Left lobe of liver (tissue), 2 donors: ENCODE results near the gene HELZ2. TPM values are rescaled to one million over a fixed set of nuclear protein-coding genes. Genes with fewer than 3 reads are reported as not detected.
"Not testable (repeated sequence)": the region's sequence is repeated elsewhere in the genome, so short reads cannot be mapped to it uniquely, and the experiment has no call there.

Experiments used
- ATAC-seq: fragments of 200-7000 bp; cut with Tn5 transposase; one replicate; pipeline ENCODE4 v1.9.1; 2020; ENCODE audit warnings: mild to moderate bottlenecking, moderate library complexity
- DNase-seq: peaks from one replicate; pipeline ENCODE4 v3.0.0-alpha.2; 2020; ENCODE audit warnings: low spot score
- total RNA-seq: library from RNA; stranded (reverse); gene quantifications from one replicate; pipeline ENCODE4 v1.2.1, GENCODE V29; 2021
- donor health status: DM: no; HTN: no; CAD: no; lungs with moderate emphysema.
- donor health status: DM: no; HTN: yes; CAD: no.

HELZ2 gene
- total RNA-seq, 1 donor from 2014 or later = 18.1 TPM

DNA sequence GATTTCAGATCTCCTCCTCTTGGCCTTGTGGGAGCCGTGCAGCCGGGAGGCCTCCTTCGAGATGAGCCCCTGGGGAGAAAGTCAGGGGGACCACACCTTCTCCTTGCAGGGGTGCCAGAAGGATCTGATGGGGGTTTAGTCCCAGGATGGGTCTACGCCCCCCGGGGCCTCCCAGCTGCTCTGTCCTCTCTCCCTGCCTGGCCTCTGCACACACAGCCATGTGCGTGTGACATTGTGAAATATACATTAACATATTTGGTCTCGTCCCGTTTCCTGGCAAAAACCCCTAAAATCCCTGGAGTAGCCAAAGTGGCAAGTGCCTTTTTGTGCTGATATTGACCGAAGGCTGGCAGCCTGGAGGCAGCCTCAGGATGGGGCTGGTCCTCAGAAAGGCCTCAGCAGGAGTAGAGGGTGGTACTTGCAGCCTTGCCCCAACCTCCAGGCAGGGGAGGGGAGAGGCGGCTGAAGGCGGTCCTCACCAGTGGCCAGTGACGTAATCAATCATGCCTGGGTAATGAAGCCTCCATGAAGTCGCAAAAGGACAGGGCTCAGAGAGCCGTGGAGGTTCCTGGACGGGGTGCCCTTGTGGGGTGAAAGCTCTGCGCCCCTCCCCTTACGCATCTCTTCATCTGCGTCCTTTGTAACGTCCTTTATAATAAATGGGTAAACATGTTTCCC is 5.1 kb upstream of the HELZ2 start:
- ATAC-seq (no peak), DNase-seq (no peak)

DNA sequence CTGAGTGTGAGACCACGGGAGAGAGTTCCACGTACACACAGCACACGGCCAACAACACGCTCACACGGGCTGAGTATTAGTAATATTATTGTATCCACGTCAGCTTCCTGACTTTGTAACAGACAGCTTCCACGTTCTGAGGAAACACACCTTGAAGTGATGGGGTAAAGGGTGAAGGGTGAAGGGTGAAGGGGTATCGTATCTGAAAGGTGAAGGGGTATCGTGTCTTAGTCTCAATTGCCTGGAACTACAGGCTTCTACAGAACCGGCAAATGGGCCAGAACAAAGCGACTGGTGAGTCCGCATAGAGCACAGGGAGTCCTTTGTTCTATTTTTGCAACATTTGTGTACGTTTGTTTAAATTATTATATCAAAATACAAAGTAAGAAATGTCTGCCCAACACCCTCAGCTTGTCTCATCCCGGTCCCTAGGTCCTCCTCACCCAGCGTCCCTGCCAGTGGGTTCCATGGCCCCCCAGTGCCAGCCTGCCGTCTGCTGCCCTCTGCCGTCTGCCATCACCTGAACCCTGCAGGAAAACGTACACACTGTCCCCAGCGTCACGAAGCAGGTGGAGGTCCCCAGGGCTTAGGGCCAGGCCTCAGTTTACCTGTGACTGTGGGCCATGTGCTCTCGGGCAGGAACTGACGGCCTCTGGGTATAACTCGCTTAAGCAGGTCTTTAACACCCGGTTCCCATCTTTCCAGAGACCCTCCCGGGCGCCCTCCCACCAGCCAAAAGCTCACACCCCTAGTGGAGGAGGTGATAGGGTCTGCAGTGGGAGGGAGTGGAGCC is 4.4 kb upstream of the HELZ2 start:
- DNase-seq (no peak), ATAC-seq (no peak)

DNA sequence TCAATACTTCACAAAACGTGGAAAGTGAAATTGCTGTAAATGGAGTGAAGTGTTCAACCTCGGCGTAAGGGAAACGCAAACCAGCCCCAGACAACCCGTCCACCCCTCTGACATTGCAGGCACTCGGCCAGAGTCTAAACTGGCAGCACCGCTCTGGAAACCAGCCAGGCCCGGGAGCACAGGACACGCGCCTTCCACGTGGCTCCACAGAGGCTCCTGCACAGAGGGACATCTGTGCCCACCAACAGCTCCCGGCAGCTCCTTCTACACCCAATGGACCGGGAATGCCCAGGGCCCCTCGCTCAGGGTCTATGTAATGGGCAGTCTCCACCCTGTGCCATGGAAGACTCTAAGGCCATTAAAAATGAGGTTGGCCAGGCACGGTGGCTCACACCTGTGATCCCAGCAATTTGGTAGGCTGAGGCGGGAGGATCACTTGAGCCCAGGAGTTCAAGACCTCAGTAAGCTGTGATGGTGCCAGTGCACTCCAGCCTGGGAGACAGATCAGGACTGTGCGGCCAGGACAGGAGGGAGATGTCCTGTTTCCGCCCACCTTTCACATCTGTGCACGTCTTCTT is 3.4 kb upstream of the HELZ2 start:
- DNase-seq (peak; percentile 91), ATAC-seq (peak; percentile 68)

DNA sequence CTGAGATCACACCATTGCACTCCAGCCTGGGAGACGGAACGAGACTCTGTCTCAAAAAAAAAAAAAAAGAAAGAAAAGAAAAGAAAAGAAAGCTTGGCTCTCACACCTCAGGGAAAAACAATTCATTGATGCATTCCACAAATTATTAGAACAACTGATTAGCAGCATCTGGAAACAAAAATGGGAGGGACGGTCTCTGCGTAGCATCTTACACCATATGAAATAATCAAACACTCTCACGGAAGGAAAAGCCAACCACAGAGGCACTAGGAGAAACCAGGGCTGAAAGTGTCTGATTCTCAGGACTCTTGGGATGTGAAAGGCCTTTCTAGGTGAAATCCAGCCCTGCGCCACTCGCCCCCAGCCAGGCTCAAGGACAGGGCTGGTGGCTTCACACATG is 2.3 kb upstream of the HELZ2 start:
- no peak for DNase-seq
- ATAC-seq = no peak

DNA sequence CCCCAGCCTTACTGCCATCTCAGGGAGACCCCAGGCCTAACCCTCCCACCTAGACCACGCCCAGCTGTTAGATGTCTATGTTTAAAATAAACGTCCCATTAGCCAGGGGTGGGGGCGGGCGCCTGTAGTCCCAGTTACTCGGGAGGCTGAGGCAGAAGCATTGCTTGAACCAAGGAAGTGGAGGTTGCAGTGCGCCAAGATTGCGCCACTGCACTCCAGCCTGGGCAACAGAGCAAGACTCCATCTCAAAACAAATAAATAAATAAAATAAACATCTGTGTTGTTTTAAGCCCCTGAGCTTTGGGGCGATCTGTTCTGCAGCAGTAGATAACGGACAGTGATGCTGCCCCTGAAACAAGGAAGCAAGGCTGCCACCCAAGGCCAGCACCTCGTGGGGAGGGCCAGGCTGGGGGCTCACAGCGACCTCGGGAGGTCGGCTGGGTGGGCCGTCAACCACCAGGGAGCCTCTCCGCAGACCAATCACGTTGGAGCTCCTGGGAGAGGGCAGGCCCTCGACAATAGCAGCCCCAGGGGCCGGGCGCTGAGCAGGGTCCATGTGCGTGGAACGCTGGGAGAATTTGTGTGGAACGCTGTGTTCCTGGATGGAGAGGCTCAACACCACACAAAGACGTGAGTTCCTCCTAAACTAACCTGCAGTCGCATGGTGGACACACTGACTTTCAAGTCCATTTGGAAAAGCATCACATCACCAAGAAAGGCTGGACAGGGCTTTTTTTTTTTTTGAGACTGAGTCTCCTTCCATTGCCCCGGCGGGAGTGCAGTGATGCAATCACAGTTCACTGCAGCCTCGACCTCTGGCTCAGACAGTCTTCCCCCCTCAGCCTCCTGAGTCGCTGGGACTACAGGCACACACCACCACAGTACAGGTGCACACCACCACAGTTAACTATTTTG is 1.0 kb upstream of the HELZ2 start:
- DNase-seq = no peak
- ATAC-seq = no peak

DNA sequence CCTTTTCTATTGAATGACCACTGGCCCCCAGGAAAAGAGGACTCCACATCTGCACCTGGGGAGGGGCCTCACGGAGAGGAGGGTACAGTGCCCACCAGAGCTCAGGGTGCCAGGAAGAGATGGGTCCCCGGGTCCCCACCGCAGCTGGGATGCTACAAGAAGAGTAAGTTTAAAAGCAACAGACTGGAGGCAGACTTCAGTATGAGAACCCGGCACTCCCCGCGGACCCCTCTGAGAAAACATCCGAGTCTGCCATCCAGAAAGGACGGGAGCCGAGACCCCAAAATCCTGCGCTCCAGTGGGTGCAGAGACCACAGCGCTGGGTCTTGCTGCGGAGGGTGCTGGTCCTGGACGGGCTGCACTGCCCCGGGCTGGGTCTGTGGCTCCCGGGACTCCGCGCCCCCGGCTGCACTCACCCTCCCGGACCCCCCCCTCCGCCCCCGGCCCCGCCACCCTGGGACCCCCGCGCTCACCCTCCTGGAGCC is 350 bp downstream of the HELZ2 start:
- DNase-seq (no peak), ATAC-seq (peak; percentile 10)

DNA sequence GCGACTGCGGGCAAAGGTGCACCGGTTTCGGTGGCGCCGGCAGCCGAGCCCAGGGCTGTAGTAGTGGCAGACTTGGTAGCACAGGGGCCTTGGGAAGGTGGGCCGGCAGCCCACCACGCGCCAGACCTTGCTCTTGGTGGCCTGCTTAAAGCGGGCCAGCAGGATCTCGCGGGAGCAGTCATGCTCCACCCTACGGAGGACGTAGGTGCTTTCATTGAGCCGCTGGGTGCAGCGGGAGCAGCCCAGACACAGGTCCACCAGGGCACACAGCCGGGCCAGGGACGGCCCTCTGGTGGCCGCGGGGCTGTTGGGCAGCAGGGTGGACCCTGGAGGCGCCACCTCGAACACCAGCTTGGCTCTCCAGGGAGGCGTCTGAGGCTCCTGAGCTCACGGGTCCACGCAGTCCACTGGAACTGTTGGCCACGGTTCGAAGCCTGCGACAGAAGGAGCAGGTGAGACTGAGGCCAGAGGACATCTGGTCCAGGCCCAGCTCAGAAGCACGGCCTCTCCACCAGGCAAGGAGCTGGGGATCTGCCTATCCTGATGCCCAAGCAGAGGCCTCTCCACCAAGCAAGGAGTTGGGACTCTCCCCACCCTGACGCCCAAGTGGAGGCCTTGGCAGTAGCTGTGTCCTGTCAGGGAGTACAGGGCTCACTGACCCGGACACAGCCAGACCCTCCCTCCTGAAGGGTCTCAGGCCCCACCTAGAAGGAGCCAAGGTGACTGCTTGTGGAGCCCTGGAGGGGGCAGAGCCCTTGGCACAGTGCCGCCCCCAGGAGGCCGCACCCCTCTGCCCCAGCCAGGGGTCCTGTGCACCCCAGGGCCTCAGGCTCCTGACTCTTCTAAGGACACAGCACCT is 1.0 kb downstream of the HELZ2 start:
- DNase-seq (no peak), ATAC-seq (no peak)

DNA sequence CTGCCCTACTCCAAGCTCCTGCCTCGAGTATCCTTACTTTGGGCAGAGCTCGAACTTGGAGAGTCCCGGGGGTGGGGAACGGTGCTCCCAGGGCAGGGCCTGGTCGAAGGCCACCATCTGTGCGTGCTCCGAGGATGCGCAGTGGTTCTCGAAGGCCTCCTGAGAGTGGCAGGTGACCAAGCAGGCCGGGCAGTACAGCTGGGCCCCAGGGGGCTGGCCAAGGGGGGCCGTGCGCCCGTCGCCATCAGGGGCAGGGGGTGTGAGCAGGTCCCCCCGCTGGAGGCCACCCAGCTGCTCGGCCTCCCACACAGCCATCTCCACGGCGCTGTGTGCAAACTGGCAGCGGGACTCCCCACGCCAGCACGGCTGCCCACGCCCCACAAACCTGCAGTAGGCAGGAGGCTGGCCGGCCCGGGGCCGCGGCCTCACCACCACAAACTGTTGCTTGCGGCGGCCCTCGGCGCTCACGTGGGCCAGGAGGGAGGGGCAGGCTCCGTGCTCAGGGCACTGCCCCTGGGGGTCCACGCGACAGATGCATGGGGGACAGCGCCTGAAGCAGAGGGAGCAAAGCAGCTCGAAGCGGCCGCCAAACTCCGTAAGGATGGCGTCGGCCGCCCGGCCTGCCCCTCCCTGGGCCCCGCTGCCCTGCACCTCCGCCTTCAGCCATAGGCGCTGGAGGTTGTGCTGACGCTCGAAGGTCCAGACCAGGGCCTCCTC is 1.8 kb downstream of the HELZ2 start:
- ATAC-seq = no peak

DNA sequence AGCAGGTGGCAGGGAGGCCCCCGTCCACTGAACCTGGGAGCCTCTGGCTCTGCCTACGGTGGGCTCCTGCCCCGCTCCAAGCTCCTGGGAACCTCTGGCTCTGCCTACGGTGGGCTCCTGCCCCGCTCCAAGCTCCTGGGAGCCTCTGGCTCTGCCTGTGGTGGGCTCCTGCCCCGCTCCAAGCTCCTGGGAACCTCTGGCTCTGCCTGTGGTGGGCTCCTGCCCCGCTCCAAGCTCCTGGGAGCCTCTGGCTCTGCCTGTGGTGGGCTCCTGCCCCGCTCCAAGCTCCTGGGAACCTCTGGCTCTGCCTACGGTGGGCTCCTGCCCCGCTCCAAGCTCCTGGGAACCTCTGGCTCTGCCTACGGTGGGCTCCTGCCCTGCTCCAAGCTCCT is 3.0 kb downstream of the HELZ2 start:
- ATAC-seq, DNase-seq: not testable (repeated sequence)

More for the DNA sequence above, 1.8 kb downstream of the HELZ2 start:
- DNase-seq = no peak

DNA sequence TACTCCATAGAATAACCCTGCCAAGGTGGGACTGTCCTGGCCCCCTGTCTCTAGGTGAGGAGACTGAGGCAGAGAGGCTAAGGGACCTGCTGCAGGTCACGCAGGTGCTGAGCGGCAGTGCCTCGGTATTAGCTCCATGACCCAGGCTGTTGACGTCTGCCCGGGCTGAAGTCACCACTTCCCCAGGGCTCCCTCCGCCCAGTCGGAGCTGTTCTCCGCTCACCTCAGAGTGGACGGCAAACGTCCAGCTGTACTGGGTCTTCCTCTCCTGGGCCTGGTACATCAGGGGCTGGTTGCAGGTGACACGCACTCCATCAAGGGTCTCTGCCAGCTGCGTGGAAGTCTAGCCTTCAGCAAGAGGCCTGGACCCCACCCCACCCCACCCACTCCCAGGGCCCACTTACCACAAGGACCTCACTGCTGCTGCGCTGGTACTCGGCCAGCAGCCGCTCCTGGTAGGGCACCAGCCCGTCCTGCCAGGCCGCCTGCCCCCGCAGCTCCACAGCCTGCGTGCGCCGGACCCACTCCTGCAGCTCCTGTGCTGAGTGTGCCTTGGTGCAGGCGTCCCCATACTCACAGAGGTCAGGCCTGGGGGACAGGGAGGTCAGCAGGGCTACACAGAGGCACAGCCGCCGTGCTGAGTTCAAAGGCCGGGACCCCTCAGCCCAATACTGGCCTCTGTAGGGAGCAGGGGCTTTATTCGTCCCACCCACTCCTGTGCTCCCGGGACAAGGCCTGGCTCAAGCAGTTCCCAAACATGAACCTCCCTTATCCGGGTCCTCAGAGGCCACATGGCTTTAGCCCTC is 3.6 kb downstream of the HELZ2 start:
- DNase-seq = no peak
- no peak for ATAC-seq

DNA sequence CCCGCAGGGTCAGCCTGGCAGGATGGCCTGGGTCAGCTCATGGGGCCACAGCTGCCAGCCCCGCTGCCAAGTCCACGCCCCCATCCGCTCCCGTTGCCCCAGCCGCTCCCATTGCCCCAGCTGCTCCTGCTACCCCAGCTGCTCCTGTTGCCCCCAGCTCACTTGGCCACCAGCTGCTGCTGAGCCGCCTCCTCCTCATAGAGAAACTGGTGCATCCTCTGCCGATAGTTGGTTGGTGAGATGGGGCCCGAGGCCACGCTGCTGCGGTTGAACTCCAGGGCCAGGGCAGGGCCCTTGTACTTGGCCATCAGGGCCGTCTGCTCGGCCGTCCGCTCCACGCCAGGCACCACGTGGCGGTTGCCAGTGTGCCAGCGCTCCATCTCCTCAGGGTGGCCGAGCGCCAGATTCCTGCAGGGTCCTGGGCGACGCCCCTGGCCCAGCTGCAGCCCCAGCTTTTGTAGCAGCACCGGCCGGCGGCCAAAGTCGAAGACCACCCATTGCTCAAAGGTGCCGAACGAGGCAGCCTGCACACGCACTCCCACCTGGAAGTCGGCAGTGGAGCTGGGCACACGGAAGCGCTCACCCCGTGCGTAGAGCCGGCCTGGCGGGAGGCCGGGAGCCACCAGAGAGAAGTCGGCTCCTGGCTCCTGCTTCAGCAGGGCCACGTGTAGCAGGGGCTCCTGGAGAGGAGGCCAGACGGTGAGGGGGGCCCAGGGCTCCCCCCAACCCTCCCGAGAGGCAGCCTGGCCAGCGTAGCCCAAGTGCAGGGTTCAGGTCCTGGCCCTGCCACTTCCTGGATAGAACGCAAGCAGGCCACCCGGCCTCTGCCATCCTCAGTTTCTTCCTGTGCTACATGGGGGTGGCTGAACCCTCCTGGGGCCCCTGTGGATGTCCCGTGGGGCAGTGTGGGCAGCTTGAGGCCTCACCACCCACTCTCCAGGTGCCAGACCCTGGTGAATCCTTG is 4.8 kb downstream of the HELZ2 start:
- ATAC-seq (no peak), DNase-seq (no peak)

DNA sequence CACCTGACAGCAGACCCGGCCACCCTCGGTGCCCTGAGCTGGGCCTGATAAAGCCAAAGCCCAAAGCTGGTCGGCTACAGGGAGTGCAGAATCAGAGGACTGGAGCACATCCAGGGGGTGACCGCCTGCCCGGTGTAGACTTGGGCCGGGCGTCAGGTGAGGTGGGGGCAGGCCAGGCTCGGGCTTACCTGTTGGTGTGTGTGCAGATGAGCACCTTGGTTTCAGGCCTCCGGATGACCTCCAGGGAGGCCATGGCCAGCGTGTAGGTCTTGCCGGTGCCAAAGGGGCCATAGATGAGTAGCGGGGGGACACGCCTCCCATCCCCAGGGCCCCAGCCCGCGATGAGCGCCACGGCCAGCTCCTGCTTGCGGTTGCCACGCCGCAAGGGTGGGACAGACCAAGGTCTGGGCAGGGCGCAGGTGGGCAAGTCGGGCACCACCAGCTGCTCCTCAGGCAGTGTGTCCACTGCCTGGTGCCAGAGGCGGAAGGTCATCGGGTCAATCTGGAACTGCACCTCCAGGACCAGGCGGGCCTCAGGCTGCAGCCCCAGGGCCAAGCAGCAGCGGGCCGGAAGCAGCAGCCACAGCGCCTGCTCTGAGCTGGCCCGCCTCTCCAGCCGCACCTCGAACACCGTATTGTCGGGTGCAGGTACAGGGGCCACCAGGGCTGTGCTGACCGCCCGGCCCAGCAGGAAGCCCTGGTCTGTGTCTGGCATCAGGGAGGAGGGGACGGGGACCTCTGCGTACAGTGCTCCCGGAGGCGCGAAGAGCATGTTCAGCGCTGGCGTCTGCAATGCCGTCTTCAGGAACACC is 5.7 kb downstream of the HELZ2 start:
- DNase-seq (no peak), ATAC-seq (peak; percentile 4)

DNA sequence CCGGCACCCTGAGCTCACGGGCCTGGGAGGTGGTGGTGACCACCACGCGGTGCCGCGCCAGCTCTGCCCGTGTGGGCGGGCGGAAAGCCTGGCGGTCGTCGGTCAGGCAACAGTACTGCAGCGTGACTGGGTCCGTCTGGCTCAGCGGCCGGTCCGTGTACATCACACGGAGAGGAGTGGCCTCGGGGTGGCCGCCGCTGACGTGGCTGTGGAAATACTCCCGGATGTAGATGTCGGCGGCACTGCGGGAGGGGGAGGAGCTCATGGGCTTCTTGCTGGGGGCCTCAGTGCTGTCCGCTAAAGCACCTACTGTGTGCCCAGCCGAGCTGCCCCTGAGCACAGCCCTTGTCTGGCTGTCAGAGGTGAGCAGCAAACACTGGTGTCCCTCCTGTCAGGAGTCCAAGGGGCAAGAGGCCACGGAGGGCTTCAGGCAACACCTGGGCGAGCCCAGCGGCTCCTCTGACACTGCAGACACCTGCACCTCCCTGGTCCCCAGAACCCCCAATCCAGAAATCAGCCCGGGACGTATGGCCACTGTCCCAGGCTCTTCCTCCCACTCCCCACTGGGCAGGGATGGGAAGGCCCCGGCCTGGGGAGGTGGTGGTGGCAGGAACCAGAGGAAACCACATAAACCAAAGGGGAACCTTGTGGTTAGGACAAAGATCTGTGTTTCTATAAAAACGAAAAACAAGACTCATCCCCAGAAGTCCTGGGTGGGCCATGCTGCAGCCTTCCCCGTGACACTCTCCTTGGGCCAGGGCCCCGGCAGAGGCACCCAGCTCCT is 6.5 kb downstream of the HELZ2 start:
- DNase-seq = no peak
- ATAC-seq = peak; percentile 14

DNA sequence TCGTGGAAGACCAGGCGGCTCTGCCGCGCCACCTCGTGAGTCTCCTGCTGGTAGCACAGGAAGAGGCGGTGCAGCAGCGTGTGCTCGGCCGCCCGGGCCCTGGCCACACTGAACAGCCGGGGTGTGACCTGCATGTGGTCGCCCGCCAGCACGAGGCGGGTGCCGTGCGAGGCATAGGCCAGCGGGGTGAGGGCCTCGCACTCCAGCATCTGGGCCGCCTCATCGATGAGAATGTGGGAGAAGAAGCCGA is 7.0 kb downstream of the HELZ2 start:
- DNase-seq (no peak), ATAC-seq (no peak)

DNA sequence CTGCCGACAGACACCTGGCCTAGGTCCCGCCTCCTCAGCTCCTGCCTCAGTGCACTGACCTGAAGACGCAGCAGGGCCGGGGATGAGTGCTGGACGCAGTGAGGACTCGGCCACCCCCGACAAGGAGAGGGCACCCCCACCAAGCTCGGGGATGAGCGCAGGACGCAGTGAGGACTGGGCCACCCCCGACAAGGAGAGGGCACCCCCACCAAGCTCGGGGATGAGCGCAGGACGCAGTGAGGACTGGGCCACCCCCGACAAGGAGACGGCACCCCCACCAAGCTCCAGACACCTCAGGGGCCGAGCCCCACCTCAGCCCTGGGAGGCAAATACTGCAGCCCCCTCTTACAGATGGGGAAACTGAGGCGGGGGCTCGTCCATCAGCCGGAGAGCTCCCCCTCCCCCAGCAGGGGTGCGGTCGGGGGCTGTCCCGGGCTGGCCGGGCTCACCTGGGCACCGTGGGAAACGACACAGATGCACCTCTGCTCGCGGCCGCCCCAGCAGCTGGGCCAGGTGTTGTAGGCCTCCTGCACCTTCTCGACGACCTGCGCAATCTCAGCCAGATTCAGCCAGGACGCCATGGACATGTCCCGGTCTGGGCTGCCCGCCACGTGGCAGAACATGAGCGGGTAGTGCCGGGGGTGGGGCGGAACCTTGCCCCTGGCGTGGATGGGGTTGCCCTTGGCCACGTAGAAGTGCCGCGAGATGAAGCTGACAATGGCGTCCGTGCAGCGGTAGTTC is 7.5 kb downstream of the HELZ2 start:
- DNase-seq = no peak
- ATAC-seq = no peak
